ENCODE measurements around the gene VCL. TPM values are rescaled to one million over a fixed set of nuclear protein-coding genes. Genes with fewer than 3 reads are reported as not detected.

VCL gene
- total RNA-seq, 2 donors from 2014 or later: 99.9 to 179 TPM

- H3K27me3 ChIP-seq: no peaks in the 10 kb centered on the region
- H3K27ac ChIP-seq: no peak overlapping the region
- H3K4me1 ChIP-seq: no peaks in the 10 kb centered on the region
- DNase-seq: no peak
- intact Hi-C loops (cut with DNase I): loop anchor here (5.0 kb wide), 1 partner anchor 216 kb away; no protein-coding TSS in a partner anchor
- no peak overlapping the region for H3K4me3 ChIP-seq
- peaks cover 25% of the 10 kb centered on the region for H3K36me3 ChIP-seq
- no peak for TF ChIP-seq CTCF (IDR thresholded peaks at IDR 0.05)
- no peak overlapping the region for H3K9ac ChIP-seq (ENCODE audit: low read depth in 2 of 2, low read length in 2 of 2)
- no peaks in the 10 kb centered on the region for H3K9me3 ChIP-seq
These were observed 105.8 kb downstream of the VCL start for GRCh38 chr10:74103560-74104258.

- no peaks in the 10 kb centered on the region for H3K4me1 ChIP-seq
- intact Hi-C loops (cut with DNase I): loop anchor here (5.0 kb wide), 1 partner anchor 217 kb away; no protein-coding TSS in a partner anchor
These were observed 106.6 kb downstream of the VCL start for GRCh38 chr10:74104480-74104879.

GRCh38 chr10:74104996-74105395 lies 107.1 kb downstream of the VCL start:
- peaks cover 28% of the 10 kb centered on the region for H3K36me3 ChIP-seq
- no peak for DNase-seq
- intact Hi-C loops (cut with DNase I): loop anchor here (5.0 kb wide), 1 partner anchor 218 kb away; no protein-coding TSS in a partner anchor

More at GRCh38 chr10:74104480-74104879, 106.6 kb downstream of the VCL start:
- TF ChIP-seq CTCF (IDR thresholded peaks at IDR 0.05): no peak
- DNase-seq: no peak
- H3K36me3 ChIP-seq: peaks cover 25% of the 10 kb centered on the region
- H3K9me3 ChIP-seq: no peaks in the 10 kb centered on the region
- no peak overlapping the region for H3K27ac ChIP-seq
- no peak overlapping the region for H3K9ac ChIP-seq (ENCODE audit: low read depth in 2 of 2, low read length in 2 of 2)
- no peak overlapping the region for H3K4me3 ChIP-seq
- no peaks in the 10 kb centered on the region for H3K27me3 ChIP-seq

GRCh38 chr10:74107391-74107790 lies 109.5 kb downstream of the VCL start:
- no peak overlapping the region for H3K9ac ChIP-seq (ENCODE audit: low read depth in 2 of 2, low read length in 2 of 2)
- H3K27ac ChIP-seq: no peak overlapping the region
- H3K27me3 ChIP-seq: no peaks in the 10 kb centered on the region
- intact Hi-C loops (cut with DNase I): no loop called here
- no peak for TF ChIP-seq CTCF (IDR thresholded peaks at IDR 0.05)
- peaks cover 23% of the 10 kb centered on the region for H3K36me3 ChIP-seq
- no peak overlapping the region for H3K4me3 ChIP-seq
- H3K4me1 ChIP-seq: no peaks in the 10 kb centered on the region
- no peak for DNase-seq
- no peaks in the 10 kb centered on the region for H3K9me3 ChIP-seq

More at GRCh38 chr10:74104996-74105395, 107.1 kb downstream of the VCL start:
- H3K9me3 ChIP-seq: no peaks in the 10 kb centered on the region
- H3K4me1 ChIP-seq: no peaks in the 10 kb centered on the region
- no peak for TF ChIP-seq CTCF (IDR thresholded peaks at IDR 0.05)
- H3K4me3 ChIP-seq: no peak overlapping the region
- H3K9ac ChIP-seq (ENCODE audit: low read depth in 2 of 2, low read length in 2 of 2): no peak overlapping the region
- H3K27me3 ChIP-seq: no peaks in the 10 kb centered on the region
- no peak overlapping the region for H3K27ac ChIP-seq

GRCh38 chr10:74109452-74109851 lies 111.5 kb downstream of the VCL start:
- Histone ChIP-seq H3K27ac (no peak overlapping the region), H3K4me1 (no peaks in the 10 kb centered on the region)

More at GRCh38 chr10:74109452-74109851, 111.5 kb downstream of the VCL start:
- Histone ChIP-seq H3K36me3 (peaks cover 31% of the 10 kb centered on the region), H3K4me3 (no peak overlapping the region), H3K9me3 (no peaks in the 10 kb centered on the region), H3K27me3 (no peaks in the 10 kb centered on the region), H3K9ac (ENCODE audit: low read depth in 2 of 2, low read length in 2 of 2) (no peak overlapping the region)
- TF ChIP-seq CTCF (IDR thresholded peaks at IDR 0.05): no peak
- DNase-seq: no peak
- intact Hi-C loops (cut with DNase I): no loop called here

All from colonic mucosa (tissue), 4 donors.